ENCODE measurements around the gene OXSR1. TPM values are rescaled to one million over a fixed set of nuclear protein-coding genes. Genes with fewer than 3 reads are reported as not detected.
"Not testable (repeated sequence)": the region's sequence is repeated elsewhere in the genome, so short reads cannot be mapped to it uniquely, and the experiment has no call there.

The OXSR1 gene
- total RNA-seq, 1 experiment from 2014 or later: 27.9 TPM

- DNase-seq (ENCODE audit: low read depth, low spot score): no peak
- in situ Hi-C loops (cut with HindIII; ENCODE audit: low pct_unique_long_range_greater_than_20kb, low sequenced_read_pairs): no loop called here
These were observed 21.4 kb downstream of the OXSR1 start for GRCh38 chr3:38186781-38187180.

GRCh38 chr3:38190481-38190881 lies 25.1 kb downstream of the OXSR1 start:
- DNase-seq (ENCODE audit: low read depth, low spot score): no peak
- in situ Hi-C loops (cut with HindIII; ENCODE audit: low pct_unique_long_range_greater_than_20kb, low sequenced_read_pairs): no loop called here

DNA sequence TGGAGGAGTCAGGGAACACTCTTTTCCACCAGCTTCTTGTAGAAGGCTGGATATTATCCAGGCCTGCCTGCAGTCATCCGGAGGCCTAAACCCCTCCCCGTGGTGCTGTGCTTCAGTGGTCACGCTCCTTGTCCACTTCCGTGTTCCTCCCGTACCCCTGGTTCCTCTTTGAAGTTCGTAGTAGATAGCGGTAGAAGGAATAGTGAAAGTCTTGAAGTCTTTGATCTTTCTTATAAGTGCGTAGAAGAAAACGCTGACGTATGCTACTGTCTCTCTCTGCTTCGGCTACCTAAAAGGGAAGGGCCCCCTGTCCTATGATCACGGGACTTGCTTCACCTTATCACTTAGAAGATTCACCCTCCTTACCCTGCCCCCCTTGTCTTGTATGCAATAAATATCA lies 37.6 kb downstream of the OXSR1 start:
- in situ Hi-C loops (cut with HindIII; ENCODE audit: low pct_unique_long_range_greater_than_20kb, low sequenced_read_pairs); DNase-seq (ENCODE audit: low read depth, low spot score): not testable (repeated sequence)

- in situ Hi-C loops (cut with HindIII; ENCODE audit: low pct_unique_long_range_greater_than_20kb, low sequenced_read_pairs): no loop called here
- no peak for DNase-seq (ENCODE audit: low read depth, low spot score)
These were observed 38.4 kb downstream of the OXSR1 start for GRCh38 chr3:38203690-38204089.

GRCh38 chr3:38204599-38205471 lies 39.5 kb downstream of the OXSR1 start:
- in situ Hi-C loops (cut with HindIII; ENCODE audit: low pct_unique_long_range_greater_than_20kb, low sequenced_read_pairs): no loop called here
- DNase-seq (ENCODE audit: low read depth, low spot score): no peak

GRCh38 chr3:38205472-38205805 lies 40.1 kb downstream of the OXSR1 start:
- in situ Hi-C loops (cut with HindIII; ENCODE audit: low pct_unique_long_range_greater_than_20kb, low sequenced_read_pairs): no loop called here
- DNase-seq (ENCODE audit: low read depth, low spot score): no peak

GRCh38 chr3:38207254-38208003 lies 42.1 kb downstream of the OXSR1 start:
- DNase-seq (ENCODE audit: low read depth, low spot score): no peak
- in situ Hi-C loops (cut with HindIII; ENCODE audit: low pct_unique_long_range_greater_than_20kb, low sequenced_read_pairs): no loop called here

GRCh38 chr3:38210141-38210757 lies 44.9 kb downstream of the OXSR1 start:
- in situ Hi-C loops (cut with HindIII; ENCODE audit: low pct_unique_long_range_greater_than_20kb, low sequenced_read_pairs): no loop called here

GRCh38 chr3:38212141-38212540 lies 46.8 kb downstream of the OXSR1 start:
- no peak for DNase-seq (ENCODE audit: low read depth, low spot score)
- in situ Hi-C loops (cut with HindIII; ENCODE audit: low pct_unique_long_range_greater_than_20kb, low sequenced_read_pairs): no loop called here

More at GRCh38 chr3:38210141-38210757, 44.9 kb downstream of the OXSR1 start:
- no peak for DNase-seq (ENCODE audit: low read depth, low spot score)

DNA sequence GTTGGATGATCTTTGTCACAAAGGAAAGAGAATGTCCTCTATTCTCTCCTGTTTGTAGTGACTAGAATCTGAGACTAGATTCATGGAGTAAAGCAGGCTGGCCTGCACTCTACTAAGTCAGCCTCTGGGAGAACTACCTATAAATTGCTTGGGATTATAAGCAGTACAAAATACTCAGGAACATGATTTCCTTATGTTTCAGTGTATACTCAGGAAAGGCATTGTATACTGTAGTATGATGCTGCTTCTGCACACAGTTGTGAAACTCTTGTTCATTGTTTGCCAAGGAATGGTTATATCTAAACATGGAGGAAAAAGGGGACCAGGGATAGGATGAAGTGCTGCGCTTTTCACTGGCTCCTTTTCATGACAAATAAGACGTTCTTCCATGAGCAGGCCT lies 49.2 kb downstream of the OXSR1 start:
- in situ Hi-C loops (cut with HindIII; ENCODE audit: low pct_unique_long_range_greater_than_20kb, low sequenced_read_pairs): no loop called here
- DNase-seq (ENCODE audit: low read depth, low spot score): no peak

GRCh38 chr3:38219609-38220197 lies 54.4 kb downstream of the OXSR1 start:
- in situ Hi-C loops (cut with HindIII; ENCODE audit: low pct_unique_long_range_greater_than_20kb, low sequenced_read_pairs): no loop called here
- no peak for DNase-seq (ENCODE audit: low read depth, low spot score)

DNA sequence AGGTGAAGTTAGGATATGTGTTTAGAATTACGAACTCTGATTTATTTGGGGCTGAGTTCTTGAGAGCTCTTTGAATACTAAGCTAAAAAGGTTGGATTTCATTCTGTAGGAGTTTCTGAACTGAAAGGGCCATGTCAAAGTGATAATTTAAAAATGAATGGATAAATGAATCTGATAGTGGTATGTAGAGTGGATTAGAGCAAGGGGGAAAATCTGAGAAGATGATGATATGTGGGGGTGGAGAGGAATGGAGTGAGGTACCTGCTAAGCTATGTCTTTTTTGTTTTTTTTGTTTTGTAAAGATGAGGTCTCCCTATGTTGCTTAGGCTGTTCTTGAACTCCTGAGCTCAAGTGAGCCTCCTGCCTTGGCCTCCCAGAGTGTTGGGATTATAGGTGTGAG lies 55.7 kb downstream of the OXSR1 start:
- no peak for DNase-seq (ENCODE audit: low read depth, low spot score)
- in situ Hi-C loops (cut with HindIII; ENCODE audit: low pct_unique_long_range_greater_than_20kb, low sequenced_read_pairs): no loop called here

GRCh38 chr3:38222032-38222634 lies 56.8 kb downstream of the OXSR1 start:
- no peak for DNase-seq (ENCODE audit: low read depth, low spot score)
- in situ Hi-C loops (cut with HindIII; ENCODE audit: low pct_unique_long_range_greater_than_20kb, low sequenced_read_pairs): no loop called here

DNA sequence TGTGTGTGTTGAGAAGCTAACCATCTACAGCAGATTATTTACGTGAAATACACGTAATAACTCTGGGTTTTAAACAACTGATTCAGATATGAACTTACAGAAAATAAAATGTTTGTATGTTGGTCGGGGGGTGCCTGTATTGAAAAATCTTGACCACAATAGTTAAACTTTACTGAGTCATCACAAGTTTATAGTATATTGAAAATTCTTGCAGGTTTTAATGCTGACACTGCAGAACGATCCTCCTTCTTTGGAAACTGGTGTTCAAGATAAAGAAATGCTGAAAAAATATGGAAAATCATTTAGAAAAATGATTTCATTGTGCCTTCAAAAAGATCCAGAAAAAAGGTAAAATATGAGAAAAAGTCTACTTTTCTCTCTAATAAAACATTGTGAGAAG lies 59.0 kb downstream of the OXSR1 start:
- DNase-seq (ENCODE audit: low read depth, low spot score): no peak
- in situ Hi-C loops (cut with HindIII; ENCODE audit: low pct_unique_long_range_greater_than_20kb, low sequenced_read_pairs): no loop called here

DNA sequence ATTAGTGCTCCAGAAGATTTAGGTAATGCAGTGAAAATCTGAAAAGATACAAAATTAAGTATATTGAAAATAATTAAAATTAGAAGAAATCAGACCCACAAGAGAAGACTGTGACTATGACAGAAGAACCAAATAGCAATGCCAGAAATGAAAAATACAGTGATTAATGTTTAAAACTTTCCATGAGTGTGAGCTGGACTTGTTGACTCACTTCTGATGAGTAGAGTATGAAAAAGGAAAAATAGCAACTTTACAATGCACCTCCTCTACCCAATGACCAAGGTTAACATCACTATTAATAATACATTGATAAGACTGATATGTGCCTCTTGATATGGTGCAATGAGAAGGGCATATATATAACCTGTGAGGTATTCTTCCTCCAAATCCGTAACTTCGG lies 60.9 kb downstream of the OXSR1 start:
- DNase-seq (ENCODE audit: low read depth, low spot score): no peak
- in situ Hi-C loops (cut with HindIII; ENCODE audit: low pct_unique_long_range_greater_than_20kb, low sequenced_read_pairs): no loop called here

DNA sequence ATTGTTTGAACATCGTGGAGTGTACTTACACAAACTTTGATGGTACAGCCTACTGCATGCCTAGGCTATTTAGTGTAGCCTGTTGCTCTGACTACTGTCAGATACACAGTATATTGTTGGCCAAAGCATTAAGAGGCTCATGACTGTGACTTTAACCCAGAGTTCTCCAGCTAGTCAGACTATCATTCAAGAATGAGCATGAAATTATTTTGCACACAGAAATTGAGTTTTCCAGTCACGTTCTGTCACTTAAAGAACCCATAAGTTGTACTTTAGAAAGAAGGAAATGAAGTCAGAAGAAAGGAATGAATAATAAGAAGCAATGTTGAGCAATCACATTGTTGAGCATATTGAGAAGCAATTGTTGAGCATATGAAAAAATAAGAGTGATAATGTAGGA lies 62.7 kb downstream of the OXSR1 start:
- DNase-seq (ENCODE audit: low read depth, low spot score): no peak
- in situ Hi-C loops (cut with HindIII; ENCODE audit: low pct_unique_long_range_greater_than_20kb, low sequenced_read_pairs): no loop called here

DNA sequence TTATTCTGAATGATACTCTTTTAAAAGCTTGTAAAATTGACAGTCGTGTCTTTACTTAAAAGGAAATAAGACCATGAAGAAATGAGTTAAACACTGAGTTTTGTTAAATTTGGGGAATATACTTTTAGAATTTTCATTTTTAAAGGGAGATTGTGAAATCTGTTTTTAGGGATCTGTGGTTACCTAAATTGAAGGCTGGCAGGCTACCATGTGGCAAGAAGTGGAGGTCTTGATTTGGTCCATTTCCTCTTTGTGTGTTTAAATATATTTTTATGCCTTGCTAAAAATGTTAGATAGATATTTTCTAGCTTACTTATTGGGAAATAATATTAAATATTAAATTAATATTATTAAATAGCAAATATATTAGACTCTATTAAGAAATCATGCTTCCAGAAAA lies 63.7 kb downstream of the OXSR1 start:
- DNase-seq (ENCODE audit: low read depth, low spot score): no peak
- in situ Hi-C loops (cut with HindIII; ENCODE audit: low pct_unique_long_range_greater_than_20kb, low sequenced_read_pairs): no loop called here

DNA sequence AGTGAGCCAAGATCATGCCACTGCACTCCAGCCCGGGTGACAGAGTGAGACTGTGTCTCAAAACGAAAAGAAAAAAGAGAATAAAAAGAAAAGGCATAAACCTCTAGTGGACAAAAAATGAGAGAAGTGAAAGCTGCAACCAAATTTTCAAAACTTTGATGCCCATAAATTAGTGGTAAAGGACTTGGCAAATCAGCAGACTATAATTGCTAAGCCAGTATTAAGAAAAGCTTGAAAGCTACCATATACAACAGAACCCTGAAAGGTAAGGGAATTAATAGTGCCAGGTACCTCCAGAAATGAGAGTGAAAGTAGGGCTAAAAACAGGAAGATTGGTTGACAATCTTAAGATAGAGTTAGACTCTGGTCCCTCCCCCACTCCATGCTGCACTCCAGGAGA lies 67.4 kb downstream of the OXSR1 start:
- in situ Hi-C loops (cut with HindIII; ENCODE audit: low pct_unique_long_range_greater_than_20kb, low sequenced_read_pairs): no loop called here

More for the DNA sequence above, 67.4 kb downstream of the OXSR1 start:
- no peak for DNase-seq (ENCODE audit: low read depth, low spot score)

Data from SK-MEL-5 (cell line).